Measurements from ENCODE around the gene NCOA5.

DNA sequence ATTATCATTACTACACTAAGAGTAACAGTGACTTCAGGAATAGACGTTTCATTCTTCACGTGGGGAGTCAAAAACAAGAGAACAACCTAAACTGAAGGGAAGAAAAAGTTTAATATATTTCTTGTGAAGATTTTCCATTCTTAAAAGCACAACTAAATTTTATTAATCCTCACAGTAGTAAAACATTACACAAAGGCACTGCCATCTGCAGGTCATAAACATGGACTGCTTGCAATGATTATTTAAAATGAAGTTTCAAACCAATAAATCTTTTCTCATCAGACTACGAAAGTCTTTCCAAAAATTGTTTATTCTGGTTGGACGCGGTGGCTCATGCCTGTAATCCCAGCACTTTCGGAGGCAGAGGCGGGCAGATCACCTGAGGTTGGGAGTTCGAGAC is 2.6 kb downstream of the NCOA5 start:
- TF ChIP-seq, protein P1, sequence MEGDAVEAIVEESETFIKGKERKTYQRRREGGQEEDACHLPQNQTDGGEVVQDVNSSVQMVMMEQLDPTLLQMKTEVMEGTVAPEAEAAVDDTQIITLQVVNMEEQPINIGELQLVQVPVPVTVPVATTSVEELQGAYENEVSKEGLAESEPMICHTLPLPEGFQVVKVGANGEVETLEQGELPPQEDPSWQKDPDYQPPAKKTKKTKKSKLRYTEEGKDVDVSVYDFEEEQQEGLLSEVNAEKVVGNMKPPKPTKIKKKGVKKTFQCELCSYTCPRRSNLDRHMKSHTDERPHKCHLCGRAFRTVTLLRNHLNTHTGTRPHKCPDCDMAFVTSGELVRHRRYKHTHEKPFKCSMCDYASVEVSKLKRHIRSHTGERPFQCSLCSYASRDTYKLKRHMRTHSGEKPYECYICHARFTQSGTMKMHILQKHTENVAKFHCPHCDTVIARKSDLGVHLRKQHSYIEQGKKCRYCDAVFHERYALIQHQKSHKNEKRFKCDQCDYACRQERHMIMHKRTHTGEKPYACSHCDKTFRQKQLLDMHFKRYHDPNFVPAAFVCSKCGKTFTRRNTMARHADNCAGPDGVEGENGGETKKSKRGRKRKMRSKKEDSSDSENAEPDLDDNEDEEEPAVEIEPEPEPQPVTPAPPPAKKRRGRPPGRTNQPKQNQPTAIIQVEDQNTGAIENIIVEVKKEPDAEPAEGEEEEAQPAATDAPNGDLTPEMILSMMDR (IDR thresholded peaks at IDR 0.05 in 4 of 5, conservative IDR thresholded peaks at IDR 0.05 in 1 of 5) = peak in 3 of 5 experiments; percentile 20 to 36 (median 28)
- TF ChIP-seq POLR2A (IDR thresholded peaks at IDR 0.05) = no peak
